ENCODE results near the gene OXCT2. TPM values are rescaled to one million over a fixed set of nuclear protein-coding genes. Genes with fewer than 3 reads are reported as not detected.
"Not testable (repeated sequence)": the region's sequence is repeated elsewhere in the genome, so short reads cannot be mapped to it uniquely, and the experiment has no call there.

Gene OXCT2
- total and polyA plus RNA-seq, 7 donors, result 0.03 to 0.48 (median 0.23) TPM; not detected in 2

DNA sequence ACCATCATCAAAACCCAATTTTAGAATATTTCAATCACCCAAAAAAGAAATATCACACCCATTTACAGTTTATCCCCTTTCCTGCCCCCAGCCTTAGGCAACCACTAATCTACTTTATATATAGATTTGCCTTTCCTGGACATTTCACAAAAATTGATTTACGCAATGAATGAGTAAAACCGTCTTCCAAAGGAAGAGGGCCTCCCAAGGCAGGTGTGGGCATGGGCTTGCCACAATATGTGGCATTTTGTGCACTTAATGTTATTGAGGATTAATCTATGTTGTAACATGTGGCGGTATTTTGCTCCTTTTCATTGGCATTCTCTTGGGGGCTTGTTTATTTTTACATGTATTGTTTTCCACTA lies 29.3 kb upstream of the OXCT2 start:
- H3K27ac ChIP-seq, result peak overlapping the region; percentile 66
- 80 to 85% (median 82%) methylated on average over 3 of the region's 3 CpGs for WGBS, 3 donors

DNA sequence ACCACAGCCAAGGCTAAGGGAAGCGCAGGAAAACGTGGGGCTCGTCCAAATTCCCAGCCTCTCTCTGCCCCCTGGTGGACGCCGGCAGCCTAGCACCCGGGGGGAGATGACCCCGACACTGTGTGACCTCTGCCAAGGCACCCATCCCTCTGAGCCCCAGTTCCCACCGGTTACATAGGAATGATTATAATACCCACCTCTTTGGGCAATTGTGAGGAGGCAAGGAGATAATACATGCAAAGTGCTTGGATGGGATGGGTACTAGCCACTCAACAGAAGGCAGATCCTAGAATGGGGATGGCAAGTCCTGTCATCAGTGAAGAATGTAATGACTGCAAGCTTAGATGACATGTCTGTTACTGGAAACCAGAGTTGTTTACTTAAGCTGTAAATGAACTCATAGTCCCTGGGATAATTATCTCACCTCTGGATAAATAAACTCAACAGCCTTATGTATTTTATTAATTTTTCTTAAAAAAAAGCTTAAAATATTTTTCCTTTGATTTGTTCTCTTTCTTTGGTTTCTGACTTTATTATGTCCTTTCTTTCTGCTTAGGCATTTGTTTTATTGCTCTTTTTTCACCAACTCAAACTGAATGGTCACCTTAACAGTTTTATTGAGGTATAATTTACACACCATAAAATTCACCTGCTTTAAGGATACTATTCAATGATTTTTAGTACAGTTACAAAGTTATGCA lies 28.8 kb upstream of the OXCT2 start:
- intact Hi-C loops (cut with DNase I), result no loop called here
- Histone ChIP-seq H3K27ac (peak overlapping the region; percentile 66), H3K9me3 (no peaks in the 10 kb centered on the region), H3K36me3 (ENCODE audit: insufficient read depth in 1 of 2, low read depth in 1 of 2) (no peaks in the 10 kb centered on the region), H3K4me1 (peaks cover 5% of the 10 kb centered on the region), H3K4me3 (peak overlapping the region; percentile 0), H3K27me3 (ENCODE audit: insufficient read depth in 3 of 3, low read length in 2 of 3) (no peaks in the 10 kb centered on the region)
- TF ChIP-seq, protein P1, sequence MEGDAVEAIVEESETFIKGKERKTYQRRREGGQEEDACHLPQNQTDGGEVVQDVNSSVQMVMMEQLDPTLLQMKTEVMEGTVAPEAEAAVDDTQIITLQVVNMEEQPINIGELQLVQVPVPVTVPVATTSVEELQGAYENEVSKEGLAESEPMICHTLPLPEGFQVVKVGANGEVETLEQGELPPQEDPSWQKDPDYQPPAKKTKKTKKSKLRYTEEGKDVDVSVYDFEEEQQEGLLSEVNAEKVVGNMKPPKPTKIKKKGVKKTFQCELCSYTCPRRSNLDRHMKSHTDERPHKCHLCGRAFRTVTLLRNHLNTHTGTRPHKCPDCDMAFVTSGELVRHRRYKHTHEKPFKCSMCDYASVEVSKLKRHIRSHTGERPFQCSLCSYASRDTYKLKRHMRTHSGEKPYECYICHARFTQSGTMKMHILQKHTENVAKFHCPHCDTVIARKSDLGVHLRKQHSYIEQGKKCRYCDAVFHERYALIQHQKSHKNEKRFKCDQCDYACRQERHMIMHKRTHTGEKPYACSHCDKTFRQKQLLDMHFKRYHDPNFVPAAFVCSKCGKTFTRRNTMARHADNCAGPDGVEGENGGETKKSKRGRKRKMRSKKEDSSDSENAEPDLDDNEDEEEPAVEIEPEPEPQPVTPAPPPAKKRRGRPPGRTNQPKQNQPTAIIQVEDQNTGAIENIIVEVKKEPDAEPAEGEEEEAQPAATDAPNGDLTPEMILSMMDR (IDR thresholded peaks at IDR 0.05), result peak; percentile 77
- DNase-seq (peak; percentile 63 to 82), ATAC-seq (peak; percentile 89 to 93 (median 92))
- WGBS, 3 donors, result 2 to 5% (median 3%) methylated on average over 8 of the region's 8 CpGs

More for the DNA sequence above, 29.3 kb upstream of the OXCT2 start:
- peaks cover 5% of the 10 kb centered on the region for H3K4me1 ChIP-seq
- no peak for ATAC-seq
- no peak overlapping the region for H3K4me3 ChIP-seq
- H3K27me3 ChIP-seq (ENCODE audit: insufficient read depth in 3 of 3, low read length in 2 of 3), result no peaks in the 10 kb centered on the region
- H3K36me3 ChIP-seq (ENCODE audit: insufficient read depth in 1 of 2, low read depth in 1 of 2), result no peaks in the 10 kb centered on the region
- no peaks in the 10 kb centered on the region for H3K9me3 ChIP-seq
- no peak for DNase-seq
- intact Hi-C loops (cut with DNase I), result no loop called here
- TF ChIP-seq, protein P1 (IDR thresholded peaks at IDR 0.05), result no peak

DNA sequence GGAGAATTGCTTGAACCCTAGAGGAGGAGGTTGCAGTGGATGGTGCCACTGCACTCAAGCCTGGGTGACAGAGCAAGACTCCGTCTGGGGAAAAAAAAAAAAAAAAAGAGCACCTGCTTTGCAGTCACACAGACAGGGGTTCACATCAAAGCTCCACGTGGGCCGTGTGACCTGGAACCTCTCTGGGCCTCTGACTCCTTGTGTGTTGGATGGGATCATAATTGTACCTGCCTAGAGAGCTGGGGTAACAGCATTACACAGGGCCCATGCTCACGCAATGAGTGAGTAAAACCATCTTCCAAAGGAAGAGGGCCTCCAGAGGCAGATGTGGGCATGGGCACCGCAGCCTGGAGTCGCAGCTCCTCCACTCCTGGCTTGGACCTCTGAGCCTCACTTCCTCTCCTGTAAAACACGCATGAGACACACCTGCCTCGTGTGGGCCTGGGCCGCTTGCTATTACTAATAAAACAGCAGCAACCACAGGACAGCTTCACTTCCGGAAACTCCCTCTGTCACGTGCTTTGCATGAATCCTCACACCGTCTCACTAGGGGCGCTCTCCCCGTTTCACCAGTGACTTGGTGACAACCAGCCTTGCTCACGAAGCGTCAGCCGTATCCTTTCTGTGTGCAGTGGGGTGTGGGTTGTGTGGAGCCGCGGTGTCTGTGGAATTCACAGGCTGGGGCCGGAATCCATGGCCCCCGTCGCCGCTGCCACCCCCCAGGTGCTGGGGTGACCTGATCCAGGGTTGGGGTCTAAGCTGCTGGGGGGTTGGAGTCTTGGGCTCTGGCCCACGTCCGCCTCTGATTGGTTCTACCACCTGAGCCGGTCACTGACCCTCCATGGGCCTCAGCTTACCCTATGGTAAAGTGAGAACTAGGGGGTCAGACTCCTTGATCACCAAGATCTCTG lies 28.0 kb upstream of the OXCT2 start:
- H3K27ac ChIP-seq, result peak overlapping the region; percentile 66
- DNase-seq, result peak; percentile 59 to 84
- peak overlapping the region; percentile 0 for H3K4me3 ChIP-seq
- ATAC-seq, result peak; percentile 65 to 83 (median 75)
- H3K4me1 ChIP-seq; intact Hi-C loops (cut with DNase I); H3K27me3 ChIP-seq (ENCODE audit: insufficient read depth in 3 of 3, low read length in 2 of 3); H3K9me3 ChIP-seq; H3K36me3 ChIP-seq (ENCODE audit: insufficient read depth in 1 of 2, low read depth in 1 of 2): not testable (repeated sequence)
- 50 to 62% (median 55%) methylated on average over 19 to 22 of the region's 26 CpGs for WGBS, 3 donors

DNA sequence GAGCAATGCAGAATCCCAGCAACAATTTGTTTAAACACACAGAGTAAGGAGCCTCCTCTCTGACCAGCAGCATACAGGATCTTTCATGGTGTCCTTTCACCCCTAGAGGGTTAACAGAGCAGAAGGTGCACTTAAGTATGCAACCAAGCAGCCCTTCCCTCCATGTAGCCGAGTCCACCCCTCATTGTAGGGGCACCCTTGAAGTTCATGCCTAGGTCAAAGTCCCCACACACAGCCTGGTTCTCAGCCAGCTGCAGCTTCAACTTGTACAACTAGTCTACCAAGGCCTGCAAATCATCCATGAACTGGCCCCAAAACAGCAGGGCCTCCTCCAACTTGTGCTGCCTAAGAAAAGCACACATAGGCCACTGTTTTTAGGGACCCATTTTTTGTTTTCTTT lies 24.5 kb upstream of the OXCT2 start:
- Histone ChIP-seq H3K27ac (no peak overlapping the region), H3K4me1 (peaks cover 5% of the 10 kb centered on the region), H3K4me3 (no peak overlapping the region), H3K36me3 (ENCODE audit: insufficient read depth in 1 of 2, low read depth in 1 of 2) (no peaks in the 10 kb centered on the region), H3K9me3 (no peaks in the 10 kb centered on the region), H3K27me3 (ENCODE audit: insufficient read depth in 3 of 3, low read length in 2 of 3) (no peaks in the 10 kb centered on the region)
- intact Hi-C loops (cut with DNase I), result no loop called here
- 43 to 51% (median 48%) methylated on average over 1 of the region's 1 CpG for WGBS, 3 donors
- TF ChIP-seq, protein P1 (IDR thresholded peaks at IDR 0.05), result no peak
- ATAC-seq (no peak), DNase-seq (no peak)

DNA sequence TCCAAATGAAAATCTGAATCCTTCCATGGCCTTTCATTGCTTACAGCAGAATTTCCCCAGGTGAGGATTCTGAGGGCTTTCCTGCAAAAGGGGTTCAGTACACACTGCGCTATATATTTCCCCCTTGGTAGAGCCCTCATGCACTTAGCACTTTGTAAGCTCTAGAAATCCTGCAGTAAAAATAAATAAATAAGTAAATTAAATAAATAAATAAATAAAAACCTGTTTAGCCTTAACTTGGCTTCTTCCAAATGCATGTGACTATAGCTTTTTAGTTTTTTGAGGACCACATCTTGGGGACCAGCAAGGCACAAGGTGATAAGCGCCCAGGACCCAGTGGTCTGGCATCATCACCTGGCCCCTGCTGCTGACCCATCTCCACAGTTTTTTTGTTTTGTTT lies 20.7 kb upstream of the OXCT2 start:
- no peak overlapping the region for H3K4me3 ChIP-seq
- H3K27ac ChIP-seq, result no peak overlapping the region
- intact Hi-C loops (cut with DNase I), result no loop called here
- no peaks in the 10 kb centered on the region for H3K36me3 ChIP-seq (ENCODE audit: insufficient read depth in 1 of 2, low read depth in 1 of 2)
- DNase-seq (no peak), ATAC-seq (no peak)
- H3K27me3 ChIP-seq (ENCODE audit: insufficient read depth in 3 of 3, low read length in 2 of 3), result peaks cover 0 to 25% (median 2%) of the 10 kb centered on the region in 3 donors
- H3K9me3 ChIP-seq, result no peaks in the 10 kb centered on the region
- TF ChIP-seq, protein P1 (IDR thresholded peaks at IDR 0.05), result no peak
- WGBS, 3 donors, result 89 to 98% (median 97%) methylated on average over 2 of the region's 2 CpGs
- H3K4me1 ChIP-seq, result no peaks in the 10 kb centered on the region
